H1 (cell line): ENCODE data around the gene ANO6. TPM values are rescaled to one million over a fixed set of nuclear protein-coding genes. Genes with fewer than 3 reads are reported as not detected.

Experiments used
- CTCF ChIA-PET: fragments of 300-600 bp; sonication (Branson Sonifier 250); formaldehyde crosslinking; loops from one replicate; lab custom pipeline; 2021; ENCODE audit not compliant: partially characterized antibody; lab: Charles Lee
- POLR2A ChIA-PET: fragments of 300-600 bp; sonication (Branson Sonifier 250); formaldehyde crosslinking; loops from one replicate; lab custom pipeline; 2021; ENCODE audit warnings: inconsistent platforms; ENCODE audit not compliant: partially characterized antibody; lab: Charles Lee
- DNase-seq, 2 experiments: peaks; one replicate each; pipeline versions ENCODE4 v3.0.0 to v3.0.0-alpha.2; 2010 to 2022; ENCODE audit warnings: low spot score in 2 of 2, low read depth in 1 of 2, mixed read lengths in 1 of 2
- FAIRE-seq: peaks from 2 replicates; lab custom pipeline; 2011; peaks lifted over from hg19 to GRCh38; lab: Jason Lieb, UNC
- H2AFZ ChIP-seq: 2 replicates; pipeline ENCODE4 v1.8.1; 2012; ENCODE audit warnings: low read length, inconsistent platforms
- H2AK5ac ChIP-seq: 2 replicates; pipeline ENCODE4 v1.6.1; 2013; ENCODE audit warnings: low read depth, low read length
- H2BK120ac ChIP-seq: replicated peaks from 2 replicates; pipeline ENCODE3; 2013; ENCODE audit warnings: low read depth, low read length, inconsistent platforms
- H2BK12ac ChIP-seq: 2 replicates; pipeline ENCODE4 v1.6.1; 2013; ENCODE audit warnings: low read depth, low read length
- H2BK15ac ChIP-seq: 2 replicates; pipeline ENCODE4 v1.6.1; 2013; ENCODE audit warnings: low read length
- H2BK20ac ChIP-seq: 2 replicates; pipeline ENCODE4 v1.6.1; 2013; ENCODE audit warnings: low read length
- H2BK5ac ChIP-seq: 2 replicates; pipeline ENCODE4 v1.6.1; 2013; ENCODE audit warnings: low read depth, low read length
- H3K14ac ChIP-seq: 2 replicates; pipeline ENCODE4 v1.6.1; 2013; ENCODE audit warnings: inconsistent platforms; ENCODE audit not compliant: insufficient read length
- H3K18ac ChIP-seq: 2 replicates; pipeline ENCODE4 v1.6.1; 2013; ENCODE audit warnings: low read length; ENCODE audit errors: extremely low read depth
- H3K23ac ChIP-seq: 2 replicates; pipeline ENCODE4 v1.6.1; 2013; ENCODE audit warnings: inconsistent platforms; ENCODE audit not compliant: insufficient read length
- H3K23me2 ChIP-seq: 2 replicates; pipeline ENCODE4 v1.6.1; 2013; ENCODE audit warnings: low read depth, low read length
- H3K27ac ChIP-seq: 2 replicates; pipeline ENCODE4 v1.6.1; 2011; ENCODE audit warnings: low read depth, low read length, inconsistent platforms
- H3K27me3 ChIP-seq, 4 experiments: replicated peaks in 1 of 4; 1 replicate in 1 of 4; 2 replicates in 3 of 4; pipeline versions ENCODE4 v1.6.1 to v1.8.1; 2011 to 2013; ENCODE audit warnings: low read length in 3 of 4, mild to moderate bottlenecking in 3 of 4, inconsistent platforms in 2 of 4, mixed read lengths in 2 of 4, moderate library complexity in 1 of 4; ENCODE audit not compliant: control insufficient read depth in 3 of 4, insufficient read depth in 3 of 4; ENCODE audit errors: extremely low read depth in 1 of 4
- H3K36me3 ChIP-seq, 4 experiments: 2 replicates each; pipeline versions ENCODE4 v1.6.1 to v1.8.1; 2011 to 2013; ENCODE audit warnings: mild to moderate bottlenecking in 4 of 4, low read length in 3 of 4, moderate library complexity in 2 of 4, control low read depth in 1 of 4, inconsistent platforms in 1 of 4; ENCODE audit not compliant: insufficient read depth in 4 of 4, control insufficient read depth in 2 of 4
- H3K4ac ChIP-seq: replicated peaks from 2 replicates; pipeline ENCODE3; 2013; ENCODE audit warnings: low read length, low read depth, mixed read lengths, inconsistent platforms; ENCODE audit not compliant: insufficient read length
- H3K4me1 ChIP-seq, 4 experiments: replicated peaks in 1 of 4; 1 replicate in 1 of 4; 2 replicates in 3 of 4; pipeline versions ENCODE4 v1.6.1 to v1.8.1; 2011 to 2013; ENCODE audit warnings: low read length in 3 of 4, inconsistent platforms in 2 of 4, mixed read lengths in 1 of 4; ENCODE audit not compliant: insufficient read depth in 4 of 4, control insufficient read depth in 3 of 4
- H3K4me2 ChIP-seq, 2 experiments: 2 replicates each; pipeline versions ENCODE4 v1.6.1 to v1.8.1; 2011 to 2013; ENCODE audit warnings: low read depth in 2 of 2, low read length in 2 of 2, control low read depth in 1 of 2, inconsistent platforms in 1 of 2, mild to moderate bottlenecking in 1 of 2; ENCODE audit not compliant: insufficient read depth in 1 of 2
- H3K4me3 ChIP-seq, 4 experiments: fragments of 200-600, 300-600 bp in 1 of 4; sonication (generic), shearing (Covaris generic), sonication (Bioruptor Twin) in 1 of 4; 2 replicates each; pipeline versions ENCODE4 v1.5.1 to v1.8.1; 2011 to 2016; ENCODE audit warnings: low read length in 4 of 4, low read depth in 3 of 4, control low read depth in 2 of 4, inconsistent platforms in 2 of 4, mild to moderate bottlenecking in 2 of 4, mixed read lengths in 1 of 4, moderate library complexity in 1 of 4; ENCODE audit not compliant: insufficient read depth in 2 of 4; ENCODE audit errors: extremely low read depth in 1 of 4
- H3K56ac ChIP-seq: replicated peaks from 2 replicates; pipeline ENCODE3; 2013; ENCODE audit warnings: low read depth, mild to moderate bottlenecking, mixed read lengths, low read length, inconsistent platforms; ENCODE audit not compliant: insufficient read length
- H3K79me1 ChIP-seq: 2 replicates; pipeline ENCODE4 v1.6.1; 2013; ENCODE audit warnings: low read depth, low read length, control low read depth
- H3K79me2 ChIP-seq, 2 experiments: 2 replicates each; pipeline versions ENCODE4 v1.6.1 to v1.8.1; 2012 to 2013; ENCODE audit warnings: low read length in 2 of 2, mild to moderate bottlenecking in 2 of 2, inconsistent platforms in 1 of 2; ENCODE audit not compliant: insufficient read depth in 2 of 2, control insufficient read depth in 1 of 2
- H3K9ac ChIP-seq, 4 experiments: replicated peaks in 1 of 4; 1 replicate in 1 of 4; 2 replicates in 3 of 4; pipeline versions ENCODE4 v1.6.1 to v1.8.1; 2011 to 2013; ENCODE audit warnings: low read depth in 3 of 4, low read length in 3 of 4, control low read depth in 2 of 4, mild to moderate bottlenecking in 2 of 4, moderate library complexity in 2 of 4, inconsistent platforms in 1 of 4; ENCODE audit errors: extremely low read depth in 1 of 4
- H3K9me3 ChIP-seq, 2 experiments: 2 replicates each; pipeline versions ENCODE4 v1.6.1 to v1.8.1; 2012 to 2013; ENCODE audit warnings: mild to moderate bottlenecking in 2 of 2, moderate library complexity in 2 of 2, control low read depth in 1 of 2, inconsistent platforms in 1 of 2, low read depth in 1 of 2, low read length in 1 of 2, mixed read lengths in 1 of 2; ENCODE audit not compliant: insufficient read depth in 2 of 2
- H4K20me1 ChIP-seq, 2 experiments: replicated peaks in 1 of 2; 2 replicates each; pipeline versions ENCODE3 to v1.8.1; 2011 to 2013; ENCODE audit warnings: inconsistent platforms in 2 of 2, low read length in 2 of 2, mild to moderate bottlenecking in 1 of 2; ENCODE audit not compliant: insufficient read depth in 2 of 2, control insufficient read depth in 1 of 2
- H4K5ac ChIP-seq: 2 replicates; pipeline ENCODE4 v1.6.1; 2013; ENCODE audit warnings: low read length, low read depth, mixed read lengths, inconsistent platforms; ENCODE audit not compliant: insufficient read length
- H4K8ac ChIP-seq: 2 replicates; pipeline ENCODE4 v1.8.0; 2013; ENCODE audit warnings: mild to moderate bottlenecking, moderate library complexity, low read length, inconsistent platforms; ENCODE audit not compliant: insufficient read depth; ENCODE audit errors: extremely low read depth
- H4K91ac ChIP-seq: replicated peaks from 2 replicates; pipeline ENCODE3; 2013; ENCODE audit warnings: low read length, mixed read lengths, inconsistent platforms; ENCODE audit not compliant: insufficient read length
- BCL11A ChIP-seq, 2 experiments: IDR thresholded peaks; one replicate each; pipeline ENCODE4 v1.6.1; 2011; ENCODE audit warnings: low read depth in 2 of 2, low read length in 2 of 2, mild to moderate bottlenecking in 2 of 2
- CREB1 ChIP-seq: IDR thresholded peaks from 2 replicates; pipeline ENCODE4 v1.6.1; 2012; ENCODE audit warnings: inconsistent platforms
- EP300 ChIP-seq, 2 experiments: IDR thresholded peaks; 1 replicate in 1 of 2; 2 replicates in 1 of 2; pipeline ENCODE4 v1.6.1; 2011 to 2012; ENCODE audit warnings: low read depth in 2 of 2, low read length in 2 of 2, mild to moderate bottlenecking in 2 of 2, borderline replicate concordance in 1 of 2, inconsistent platforms in 1 of 2, moderate library complexity in 1 of 2
- EZH2 ChIP-seq: fragments of 200-600 bp; sonication (generic); IDR thresholded peaks from 2 replicates; pipeline ENCODE4 v1.7.1; 2012; ENCODE audit warnings: low read depth, mild to moderate bottlenecking, moderate library complexity, low read length, inconsistent platforms; ENCODE audit not compliant: severe bottlenecking
- GTF2F1 ChIP-seq: IDR thresholded peaks from 2 replicates; pipeline ENCODE4 v1.6.1; 2012; ENCODE audit warnings: low read depth, low read length, improper control_type of control experiment, borderline replicate concordance
- POU5F1 ChIP-seq: IDR thresholded peaks from 2 replicates; pipeline ENCODE4 v1.6.1; 2011; ENCODE audit warnings: low read depth, mild to moderate bottlenecking, low read length, moderate library complexity
- RBBP5 ChIP-seq: IDR thresholded peaks from 2 replicates; pipeline ENCODE4 v1.7.1; 2012; ENCODE audit warnings: low read depth, mild to moderate bottlenecking, inconsistent platforms, low read length, moderate library complexity, borderline replicate concordance
- RFX5 ChIP-seq: IDR thresholded peaks from 2 replicates; pipeline ENCODE4 v1.6.1; 2011; ENCODE audit warnings: low read depth, low read length, improper control_type of control experiment, borderline replicate concordance
- TAF1 ChIP-seq: IDR thresholded peaks from 2 replicates; pipeline ENCODE4 v1.6.1; 2011; ENCODE audit warnings: mild to moderate bottlenecking, low read depth, low read length
- TEAD4 ChIP-seq: IDR thresholded peaks from 2 replicates; pipeline ENCODE4 v1.6.1; 2012; ENCODE audit warnings: low read depth, low read length, inconsistent platforms, mixed read lengths
- YY1 ChIP-seq: IDR thresholded peaks from 2 replicates; pipeline ENCODE4 v1.6.1; 2011; ENCODE audit warnings: low read depth, mild to moderate bottlenecking, low read length
- ZNF274 ChIP-seq: IDR thresholded peaks from 2 replicates; pipeline ENCODE4 v1.7.0; 2012; ENCODE audit warnings: low read length, borderline replicate concordance; ENCODE audit errors: extremely low read depth
- WGBS, 2 experiments: shearing (Covaris generic) in 1 of 2; methylation state at CpG; one replicate each; pipeline versions ENCODE4 v1.1.6 to v1.1.7; 2013 to 2015; ENCODE audit warnings: low lambda C conversion rate in 2 of 2, mixed read lengths in 2 of 2, inconsistent platforms in 1 of 2, low coverage in 1 of 2, missing lambda C conversion rate in 1 of 2; ENCODE audit not compliant: insufficient replicate concordance in 2 of 2, insufficient coverage in 1 of 2, insufficient read length in 1 of 2; ENCODE audit errors: extremely low coverage in 1 of 2, missing lambda C conversion rate in 1 of 2; 5-methylcytosine and 5-hydroxymethylcytosine counted together
- polyA plus RNA-seq, 7 experiments: library from polyadenylated mRNA; depleted of rRNA in 3 of 7; stranded (reverse) in 5 of 7; unstranded in 2 of 7; fragments of >200 nt in 5 of 7; fragments of 200-250 nt in 2 of 7; gene quantifications; 1 replicate in 5 of 7; 2 replicates in 1 of 7; 4 replicates in 1 of 7; pipeline versions ENCODE4 v1.2.1 to v1.2.3, GENCODE V29; 2011 to 2013; ENCODE audit warnings: missing spikeins in 2 of 7, mixed read lengths in 2 of 7
- total RNA-seq: library from RNA; stranded (reverse); fragmentation: NEBNext Ultra II Directional; extraction: Animal tissue kit (Norgen Biotek cat#: 25700); gene quantifications from 2 replicates; pipeline ENCODE4 v1.2.1, GENCODE V29; 2021

ANO6 gene
- total and polyA plus RNA-seq, 2 of the 8 experiments (the other 6 are each of a cell fraction or from before 2014, with no cell fraction given), result 15.1 to 39.7 TPM

GRCh38 chr12:45223868-45224267, 8.0 kb downstream of the ANO6 start:
- no peaks in the 10 kb centered on the region; a peak in 2 of 8 replicates for H3K36me3 ChIP-seq
- no peak overlapping the region for H2BK15ac ChIP-seq
- H3K27me3 ChIP-seq, result no peaks in the 10 kb centered on the region
- ChIA-PET CTCF (interaction anchor here (1.0 to 1.2 kb wide), 2 partner anchors 11 to 34 kb away, joined by 3 to 4 read pairs; no protein-coding TSS in a partner anchor), POLR2A (interaction anchor here (1.0 to 1.4 kb wide), 2 partner anchors 9 to 11 kb away, joined by 3 read pairs; no protein-coding TSS in a partner anchor)
- no peak overlapping the region for H3K23ac ChIP-seq
- no peak overlapping the region for H4K8ac ChIP-seq
- no peak overlapping the region for H4K5ac ChIP-seq
- no peaks in the 10 kb centered on the region for H3K23me2 ChIP-seq
- H3K9ac ChIP-seq, result no peak overlapping the region
- DNase-seq (no peak), FAIRE-seq (no peak)
- no peak overlapping the region for H2AK5ac ChIP-seq
- H3K4me2 ChIP-seq, result no peak overlapping the region
- H2AFZ ChIP-seq, result no peak overlapping the region
- no peak overlapping the region for H2BK5ac ChIP-seq
- H3K79me2 ChIP-seq, result peaks cover 13 to 93% of the 10 kb centered on the region in 2 experiments
- H2BK20ac ChIP-seq, result no peak overlapping the region
- H3K56ac ChIP-seq, result no peak overlapping the region
- no peak overlapping the region for H2BK12ac ChIP-seq
- H3K4me3 ChIP-seq, result no peak overlapping the region
- H3K4me1 ChIP-seq, result peaks cover 0 to 18% (median 12%) of the 10 kb centered on the region in 4 experiments; a peak in 6 of 7 replicates
- H2BK120ac ChIP-seq, result no peak overlapping the region
- no peak overlapping the region; the same call in 1 of the 2 replicates for H3K27ac ChIP-seq
- H4K91ac ChIP-seq, result no peak overlapping the region
- no peak overlapping the region for H3K14ac ChIP-seq
- no peak for TF ChIP-seq YY1
- no peak for TF ChIP-seq TEAD4
- TF ChIP-seq EZH2, result no peak
- no peak for TF ChIP-seq RBBP5
- no peak for TF ChIP-seq CREB1
- no peak for TF ChIP-seq ZNF274
- TF ChIP-seq BCL11A (IDR thresholded peaks at IDR 0.05; ENCODE audit: low read depth in 2 of 2, low read length in 2 of 2), result no peak
- no peak for TF ChIP-seq POU5F1
- no peak for TF ChIP-seq GTF2F1
- TF ChIP-seq EP300 (IDR thresholded peaks at IDR 0.05; ENCODE audit: borderline replicate concordance in 1 of 2, low read depth in 2 of 2, low read length in 2 of 2), result no peak
- no peak for TF ChIP-seq TAF1
- no peak for TF ChIP-seq RFX5
- 89% methylated on average over 2 of the region's 2 CpGs; no CpG with 5 or more reads in 1 of the 2 experiments for WGBS, 2 experiments
- no peak overlapping the region for H3K18ac ChIP-seq
- H4K20me1 ChIP-seq, result peaks cover 2% of the 10 kb centered on the region in 2 experiments
- no peaks in the 10 kb centered on the region; the same call in none of the 2 replicates for H3K79me1 ChIP-seq
- no peaks in the 10 kb centered on the region for H3K9me3 ChIP-seq
- H3K4ac ChIP-seq, result no peak overlapping the region
